GM18505 (cell line): ENCODE data around the gene RPAP2.

ENCODE experiments used
- ATAC-seq: cut with Tn5 transposase; IDR thresholded peaks from one replicate; pipeline ENCODE4 v1.9.1; 2021; ENCODE audit not compliant: unreplicated experiment
- POLR2A ChIP-seq: IDR thresholded peaks from 4 replicates; pipeline ENCODE4 v1.6.1; 2011; ENCODE audit warnings: borderline replicate concordance; ENCODE audit not compliant: insufficient read depth, insufficient read length; ENCODE audit errors: extremely low read depth

RPAP2 gene

DNA sequence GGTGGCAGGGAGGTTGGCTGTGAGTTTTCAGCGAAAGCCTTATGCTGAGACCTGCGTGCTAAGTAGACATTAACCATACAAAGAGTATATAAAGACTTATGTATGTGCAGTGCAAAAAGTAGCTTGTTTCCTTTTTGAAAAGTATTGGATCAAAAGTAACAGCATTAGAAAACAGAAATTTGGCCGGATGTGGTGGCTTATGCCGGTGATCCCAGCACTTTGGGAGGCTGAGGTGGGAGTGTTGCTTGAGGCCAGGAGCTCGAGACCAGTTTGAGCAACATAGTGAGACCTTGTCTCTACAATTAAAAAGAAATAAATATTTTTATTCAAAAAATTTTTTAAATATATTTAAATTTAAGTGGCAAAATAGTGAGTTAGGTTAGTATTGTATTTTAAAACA is 2.2 kb downstream of the RPAP2 start:
- ATAC-seq, result no peak
- no peak for TF ChIP-seq POLR2A

DNA sequence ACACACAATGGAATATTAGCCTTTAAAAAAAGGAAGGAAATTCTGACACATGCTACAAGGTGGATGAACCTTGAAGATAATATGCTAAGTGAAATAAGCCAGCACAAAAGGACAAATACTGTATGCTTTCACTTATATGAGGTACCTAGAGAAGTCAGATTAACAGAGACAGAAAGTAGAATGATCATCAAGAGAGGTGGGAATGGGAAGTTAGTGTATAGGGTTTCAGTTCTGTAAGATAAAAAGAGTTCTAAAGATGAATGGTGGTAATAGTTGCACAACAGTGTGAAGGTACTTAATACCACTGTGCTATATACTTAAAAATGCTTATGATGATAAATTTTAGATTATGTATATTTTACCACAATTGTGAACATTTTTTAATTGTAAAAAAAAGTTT is 7.2 kb downstream of the RPAP2 start:
- no peak for TF ChIP-seq POLR2A
- ATAC-seq, result no peak

GRCh38 chr1:92307980-92308379 is 9.1 kb downstream of the RPAP2 start:
- no peak for ATAC-seq
- TF ChIP-seq POLR2A, result no peak

DNA sequence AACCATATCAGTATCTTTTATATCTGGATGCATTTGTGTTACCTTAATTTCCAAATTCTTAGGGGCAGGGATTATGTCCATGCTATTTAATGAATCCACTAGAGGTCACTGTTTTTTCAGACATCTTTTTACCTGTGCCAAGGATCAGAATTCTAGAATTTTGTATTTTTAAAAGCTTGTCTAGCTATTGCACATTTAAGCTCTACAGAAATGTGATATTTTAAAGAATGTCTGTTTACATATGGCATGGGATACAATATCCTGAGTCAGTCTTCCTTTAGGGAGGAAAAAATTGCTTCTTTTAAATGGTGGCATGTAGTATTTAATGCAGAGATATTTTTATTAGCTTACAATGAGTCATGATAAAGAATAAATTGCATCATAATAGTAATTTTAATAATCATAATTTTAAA is 11.3 kb downstream of the RPAP2 start:
- TF ChIP-seq POLR2A, result no peak
- ATAC-seq, result no peak

- no peak for TF ChIP-seq POLR2A
- no peak for ATAC-seq
These were observed 15.2 kb downstream of the RPAP2 start for GRCh38 chr1:92314024-92314423.

- TF ChIP-seq POLR2A, result no peak
- ATAC-seq, result no peak
These were observed 17.1 kb downstream of the RPAP2 start for GRCh38 chr1:92315766-92316599.

GRCh38 chr1:92317836-92318493 is 19.1 kb downstream of the RPAP2 start:
- no peak for TF ChIP-seq POLR2A
- no peak for ATAC-seq

- no peak for ATAC-seq
- TF ChIP-seq POLR2A, result no peak
These were observed 24.9 kb downstream of the RPAP2 start for GRCh38 chr1:92323473-92324453.

DNA sequence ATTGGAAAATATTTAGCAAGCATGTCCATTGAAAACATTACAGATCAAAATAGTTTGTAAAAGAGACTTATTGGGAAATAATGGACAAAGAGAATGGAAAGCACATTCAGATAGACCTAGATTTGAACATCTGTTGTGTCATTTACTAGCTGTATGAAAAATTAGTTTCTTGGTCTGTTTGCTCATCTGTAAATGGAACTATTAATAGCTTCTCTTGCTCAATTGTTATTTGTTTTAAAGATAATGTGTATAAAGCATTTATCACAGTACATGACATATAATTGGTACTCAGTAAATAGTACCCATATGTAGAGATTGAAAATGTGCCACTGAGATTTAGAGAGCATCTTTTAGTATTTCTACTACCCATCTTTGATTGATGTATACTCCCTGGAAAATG is 25.9 kb downstream of the RPAP2 start:
- no peak for TF ChIP-seq POLR2A
- no peak for ATAC-seq

DNA sequence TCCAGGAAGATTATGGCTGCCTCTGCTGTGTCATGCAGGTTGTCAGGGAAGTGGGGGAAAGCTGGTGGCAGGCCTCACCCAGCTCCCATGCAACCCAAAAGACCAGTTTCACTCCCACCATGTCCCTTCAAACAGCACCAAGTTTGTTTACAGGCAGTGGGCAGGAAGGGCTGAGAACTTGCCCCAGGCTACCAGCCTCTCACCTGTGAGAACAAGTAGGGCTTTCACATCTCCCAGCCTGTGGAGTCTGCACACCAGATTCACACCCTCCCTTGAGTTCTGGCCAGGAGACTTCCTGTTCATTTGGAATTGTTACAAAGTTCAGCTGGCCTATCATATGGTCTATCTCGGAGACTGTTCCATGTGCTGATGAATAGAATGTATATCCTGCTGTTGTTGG is 27.8 kb downstream of the RPAP2 start:
- no peak for ATAC-seq
- no peak for TF ChIP-seq POLR2A

DNA sequence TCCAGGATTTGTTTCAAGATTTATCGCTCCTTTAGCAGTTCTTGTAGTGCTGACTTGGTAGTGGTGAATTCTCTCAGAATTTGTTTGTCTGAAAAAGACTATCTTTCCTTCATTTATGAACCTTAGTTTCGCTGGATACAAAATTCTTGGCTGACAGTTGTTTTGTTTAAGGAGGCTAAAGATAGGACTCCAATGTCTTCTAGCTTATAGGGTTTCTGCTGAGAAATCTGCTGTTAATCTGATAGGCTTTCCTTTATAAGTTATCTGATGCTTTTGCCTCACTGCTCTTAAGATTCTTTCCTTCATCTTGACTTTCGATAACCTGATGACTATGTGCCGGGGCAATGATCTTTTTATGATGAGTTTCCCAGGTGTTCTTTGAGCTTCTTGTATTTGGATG is 28.9 kb downstream of the RPAP2 start:
- no peak for TF ChIP-seq POLR2A
- ATAC-seq, result no peak

- no peak for TF ChIP-seq POLR2A
- ATAC-seq, result no peak
These were observed 30.7 kb downstream of the RPAP2 start for GRCh38 chr1:92329347-92330129.
